CD4-positive, alpha-beta T cell (primary cell): ENCODE data around the gene BLACAT1. TPM values are rescaled to one million over a fixed set of nuclear protein-coding genes. Genes with fewer than 3 reads are reported as not detected.

ENCODE experiments used
- ATAC-seq: fragments of 200-7000 bp; cut with Tn5 transposase; one replicate; pipeline ENCODE4 v1.10.0; 2022; ENCODE audit warnings: mild to moderate bottlenecking; ENCODE audit not compliant: poor library complexity
- CTCF ChIA-PET: fragments of 350-600 bp; sonication (Branson Sonifier 250); formaldehyde crosslinking; loops from one replicate; lab custom pipeline; 2021; ENCODE audit warnings: antibody characterized with exemption, inconsistent platforms; lab: Charles Lee
- POLR2A ChIA-PET: fragments of 350-600 bp; sonication (Branson Sonifier 250); formaldehyde crosslinking; loops from one replicate; lab custom pipeline; 2021; ENCODE audit warnings: antibody characterized with exemption, inconsistent platforms; lab: Charles Lee
- DNase-seq, 14 experiments: peaks; one replicate each; pipeline ENCODE4 v3.0.0-alpha.2; 2013 to 2020; ENCODE audit warnings: mixed read lengths in 2 of 14
- H3K27ac ChIP-seq, 2 donors: one replicate each; pipeline versions ENCODE4 v1.5.1 to v1.7.0; 2013; ENCODE audit warnings: low read length in 2 of 2, low read depth in 1 of 2, mild to moderate bottlenecking in 1 of 2
- H3K27me3 ChIP-seq, 2 experiments: 1 replicate in 1 of 2; 2 replicates in 1 of 2; pipeline versions ENCODE4 v1.6.1 to v1.7.0; 2013; ENCODE audit warnings: low read length in 2 of 2, control low read depth in 1 of 2, mild to moderate bottlenecking in 1 of 2, moderate library complexity in 1 of 2; ENCODE audit not compliant: insufficient read depth in 2 of 2, control insufficient read depth in 1 of 2
- H3K36me3 ChIP-seq: one replicate; pipeline ENCODE4 v1.6.1; 2013; ENCODE audit warnings: low read length, control low read depth; ENCODE audit not compliant: insufficient read depth
- H3K4me1 ChIP-seq: one replicate; pipeline ENCODE4 v1.6.1; 2013; ENCODE audit warnings: low read length, control low read depth; ENCODE audit not compliant: insufficient read depth
- H3K4me3 ChIP-seq: one replicate; pipeline ENCODE4 v1.5.1; 2013; ENCODE audit warnings: mild to moderate bottlenecking, low read length, moderate library complexity
- H3K9me3 ChIP-seq, 2 experiments: 1 replicate in 1 of 2; 2 replicates in 1 of 2; pipeline versions ENCODE4 v1.6.1 to v1.7.0; 2013; ENCODE audit warnings: low read length in 2 of 2, mild to moderate bottlenecking in 2 of 2, control low read depth in 1 of 2, moderate library complexity in 1 of 2; ENCODE audit not compliant: control insufficient read depth in 1 of 2, insufficient read depth in 1 of 2
- H3K27ac Mint-ChIP-seq: one replicate; pipeline ENCODE4 v1.8.0; 2020; ENCODE audit warnings: mixed read lengths
- H3K27me3 Mint-ChIP-seq: one replicate; pipeline ENCODE4 v1.8.0; 2021; ENCODE audit warnings: mixed read lengths
- H3K36me3 Mint-ChIP-seq: one replicate; pipeline ENCODE4 v1.8.0; 2021; ENCODE audit warnings: low read depth, mixed read lengths
- H3K4me1 Mint-ChIP-seq: one replicate; pipeline ENCODE4 v1.8.0; 2021; ENCODE audit warnings: low read depth, mixed read lengths
- H3K4me3 Mint-ChIP-seq: one replicate; pipeline ENCODE4 v1.8.0; 2020; ENCODE audit warnings: mild to moderate bottlenecking, mixed read lengths
- H3K9me3 Mint-ChIP-seq: one replicate; pipeline ENCODE4 v1.8.0; 2020; ENCODE audit warnings: mixed read lengths
- intact Hi-C, 2 experiments: fragments of 100-400 bp; cut with DNase I in 1 of 2; cut with micrococcal nuclease in 1 of 2; formaldehyde crosslinking; loops; one replicate each; pipeline versions ENCODE4 v1.15.1 to v1.9.0; 2023 to 2025; cut with DNase I, micrococcal nuclease
- total RNA-seq, 174 experiments: library from RNA in 2 of 174; stranded (reverse) in 2 of 174; gene quantifications; one replicate each; pipeline ENCODE4 v1.2.3 and lab custom pipeline; 2021 to 2026
- TF ChIP-seq, protein P1 (sequence below): fragments of 200-600 bp; IDR thresholded peaks from one replicate; pipeline ENCODE4 v1.8.0; 2022; ENCODE audit warnings: antibody characterized with exemption, mild to moderate bottlenecking

The BLACAT1 gene
- total RNA-seq, 2 experiments from 2014 or later = not detected

DNA sequence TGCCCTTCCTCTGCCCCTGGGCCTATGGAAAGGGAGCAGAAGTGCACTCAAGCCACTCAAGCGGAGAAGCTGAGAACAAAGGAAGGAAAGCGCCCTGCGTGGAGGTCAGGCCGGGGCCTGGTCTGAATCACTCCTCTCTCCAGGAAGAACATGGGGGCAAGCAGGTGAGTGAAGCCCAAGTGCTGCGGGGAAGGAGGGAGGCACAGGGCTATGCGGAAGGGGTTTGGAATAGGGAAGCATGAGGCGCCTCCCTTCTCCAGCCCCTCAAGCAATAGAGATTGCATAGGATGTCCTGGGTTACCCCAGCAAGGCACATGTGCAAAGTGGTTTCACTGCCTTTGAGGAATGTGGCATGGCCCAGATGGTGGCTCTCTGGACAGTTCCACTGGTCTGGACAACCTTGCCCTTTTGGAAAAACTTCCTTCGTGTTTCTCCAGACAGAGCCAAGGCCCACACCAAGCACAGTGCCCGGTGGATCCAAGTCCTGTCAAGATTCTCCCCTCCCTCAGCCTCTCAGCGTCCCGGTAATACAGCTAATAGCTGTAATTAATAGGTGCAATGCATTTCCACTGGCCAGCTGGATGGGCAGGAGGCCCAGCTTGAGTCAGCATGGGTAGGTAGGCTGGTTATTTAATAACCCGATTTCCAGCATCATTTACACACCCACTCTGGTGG lies 13.7 kb downstream of the BLACAT1 start:
- intact Hi-C loops = loop anchor here in 1 of 2 experiments (5.0 kb wide), 1 partner anchor 45 kb away; no protein-coding TSS in a partner anchor
- no peaks in the 10 kb centered on the region for H3K36me3 ChIP-seq
- no peak overlapping the region for H3K4me3 Mint-ChIP-seq
- ChIA-PET POLR2A (interaction anchor here (1.3 kb wide), 1 partner anchor 17 kb away, joined by 3 read pairs; no protein-coding TSS in a partner anchor), CTCF (no interaction called here)
- no peaks in the 10 kb centered on the region for H3K27me3 ChIP-seq
- no peak overlapping the region for H3K27ac ChIP-seq
- H3K9me3 ChIP-seq = no peaks in the 10 kb centered on the region
- peak overlapping the region; percentile 90 for H3K27ac Mint-ChIP-seq
- H3K27me3 Mint-ChIP-seq = peaks cover 6% of the 10 kb centered on the region
- no peaks in the 10 kb centered on the region for H3K9me3 Mint-ChIP-seq
- ATAC-seq (no peak), DNase-seq (no peak)
- peaks cover 26% of the 10 kb centered on the region for H3K4me1 Mint-ChIP-seq
- no peak overlapping the region for H3K4me3 ChIP-seq
- no peaks in the 10 kb centered on the region for H3K36me3 Mint-ChIP-seq
- TF ChIP-seq, protein P1, sequence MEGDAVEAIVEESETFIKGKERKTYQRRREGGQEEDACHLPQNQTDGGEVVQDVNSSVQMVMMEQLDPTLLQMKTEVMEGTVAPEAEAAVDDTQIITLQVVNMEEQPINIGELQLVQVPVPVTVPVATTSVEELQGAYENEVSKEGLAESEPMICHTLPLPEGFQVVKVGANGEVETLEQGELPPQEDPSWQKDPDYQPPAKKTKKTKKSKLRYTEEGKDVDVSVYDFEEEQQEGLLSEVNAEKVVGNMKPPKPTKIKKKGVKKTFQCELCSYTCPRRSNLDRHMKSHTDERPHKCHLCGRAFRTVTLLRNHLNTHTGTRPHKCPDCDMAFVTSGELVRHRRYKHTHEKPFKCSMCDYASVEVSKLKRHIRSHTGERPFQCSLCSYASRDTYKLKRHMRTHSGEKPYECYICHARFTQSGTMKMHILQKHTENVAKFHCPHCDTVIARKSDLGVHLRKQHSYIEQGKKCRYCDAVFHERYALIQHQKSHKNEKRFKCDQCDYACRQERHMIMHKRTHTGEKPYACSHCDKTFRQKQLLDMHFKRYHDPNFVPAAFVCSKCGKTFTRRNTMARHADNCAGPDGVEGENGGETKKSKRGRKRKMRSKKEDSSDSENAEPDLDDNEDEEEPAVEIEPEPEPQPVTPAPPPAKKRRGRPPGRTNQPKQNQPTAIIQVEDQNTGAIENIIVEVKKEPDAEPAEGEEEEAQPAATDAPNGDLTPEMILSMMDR = no peak
- peaks cover 31% of the 10 kb centered on the region for H3K4me1 ChIP-seq

DNA sequence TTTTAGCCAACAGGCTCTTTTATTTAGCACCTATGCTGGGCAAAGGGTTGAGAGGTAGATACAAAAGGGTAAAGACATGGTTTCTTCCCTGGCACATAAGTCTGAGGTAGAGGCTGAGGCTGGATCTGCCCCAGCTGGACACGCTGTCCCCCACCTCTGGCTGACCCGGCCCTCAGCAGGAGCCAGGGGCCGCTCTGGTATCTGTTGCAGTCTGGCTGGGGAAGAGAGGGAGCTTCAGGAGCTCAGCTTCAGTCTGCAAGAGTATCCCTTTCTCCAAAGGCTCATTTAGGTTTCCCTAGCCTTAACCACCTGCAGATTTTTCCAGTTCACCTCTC lies 14.2 kb downstream of the BLACAT1 start:
- Mint-ChIP-seq H3K4me1 (peaks cover 26% of the 10 kb centered on the region), H3K27ac (peak overlapping the region; percentile 90), H3K36me3 (no peaks in the 10 kb centered on the region), H3K9me3 (no peaks in the 10 kb centered on the region), H3K27me3 (peaks cover 5% of the 10 kb centered on the region), H3K4me3 (peak overlapping the region; percentile 88)
- Histone ChIP-seq H3K4me3 (peak overlapping the region; percentile 57), H3K27ac (peak overlapping the region in 1 of 2 donors; percentile 75), H3K27me3 (no peaks in the 10 kb centered on the region), H3K9me3 (no peaks in the 10 kb centered on the region), H3K4me1 (peaks cover 31% of the 10 kb centered on the region), H3K36me3 (no peaks in the 10 kb centered on the region)
- ATAC-seq = no peak
- POLR2A ChIA-PET = interaction anchor here (1.0 to 1.5 kb wide), 5 partner anchors 11 to 166 kb away, joined by 3 to 6 read pairs (median 4); no protein-coding TSS in a partner anchor
- intact Hi-C loops = loop anchor here in 1 of 2 experiments (5.0 kb wide), 1 partner anchor 46 kb away; no protein-coding TSS in a partner anchor
- CTCF ChIA-PET = interaction anchor here (1.0 to 1.3 kb wide), 2 partner anchors 11 to 44 kb away, joined by 4 to 5 read pairs; no protein-coding TSS in a partner anchor
- TF ChIP-seq, protein P1 = no peak
- DNase-seq = no peak

DNA sequence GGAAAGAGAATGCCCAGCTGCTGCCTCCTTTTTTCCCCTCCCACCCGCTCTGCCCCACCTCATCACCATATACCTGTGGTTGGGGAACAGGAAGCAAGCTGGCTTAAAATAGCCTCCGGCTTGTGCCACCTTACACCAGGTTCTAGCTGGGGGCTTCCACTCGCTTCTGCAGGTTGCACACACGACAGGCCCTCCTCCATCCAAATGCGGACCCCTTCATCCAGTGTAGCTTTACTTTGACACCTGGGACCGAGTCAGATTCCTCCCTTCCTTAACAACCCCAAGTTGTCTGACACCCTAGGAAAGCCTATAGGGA lies 14.6 kb downstream of the BLACAT1 start:
- CTCF ChIA-PET = interaction anchor here (1.0 to 1.3 kb wide), 3 partner anchors 11 to 166 kb away, joined by 3 to 5 read pairs (median 4); no protein-coding TSS in a partner anchor
- no peak for DNase-seq

More for the DNA sequence above, 14.6 kb downstream of the BLACAT1 start:
- Mint-ChIP-seq H3K36me3 (no peaks in the 10 kb centered on the region), H3K27me3 (peaks cover 5% of the 10 kb centered on the region), H3K27ac (peak overlapping the region; percentile 90), H3K9me3 (no peaks in the 10 kb centered on the region), H3K4me3 (peak overlapping the region; percentile 88), H3K4me1 (peaks cover 26% of the 10 kb centered on the region)
- H3K36me3 ChIP-seq = no peaks in the 10 kb centered on the region
- peaks cover 0 to under 1% of the 10 kb centered on the region in 2 experiments for H3K27me3 ChIP-seq
- intact Hi-C loops = loop anchor here in 1 of 2 experiments (5.0 kb wide), 1 partner anchor 46 kb away; no protein-coding TSS in a partner anchor
- no peak for ATAC-seq
- H3K27ac ChIP-seq = peak overlapping the region in 1 of 2 donors; percentile 75
- no peaks in the 10 kb centered on the region for H3K9me3 ChIP-seq
- H3K4me3 ChIP-seq = peak overlapping the region; percentile 57
- TF ChIP-seq, protein P1 = no peak
- peaks cover 31% of the 10 kb centered on the region for H3K4me1 ChIP-seq
- POLR2A ChIA-PET = interaction anchor here (0.6 to 1.5 kb wide), 7 partner anchors 11 to 190 kb away, joined by 3 to 6 read pairs (median 3); no protein-coding TSS in a partner anchor
